Effector memory CD8-positive, alpha-beta T cell (primary cell): ENCODE results near the gene TCFL5.
A peak's percentile ranks its signal among the peaks of the same experiment; 100 is the strongest.

Experiments used
- ATAC-seq: fragments of 150-1000 bp; cut with Tn5 transposase; replicated peaks from 2 replicates; pipeline ENCODE4 v1.10.0; 2021; ENCODE audit warnings: mild to moderate bottlenecking, moderate library complexity
- DNase-seq, 3 experiments: peaks; one replicate each; pipeline ENCODE4 v3.0.0; 2021
- H3K27ac Mint-ChIP-seq, 2 donors: one replicate each; pipeline ENCODE4 v1.8.0; 2022; ENCODE audit warnings: mild to moderate bottlenecking in 2 of 2, mixed read lengths in 2 of 2, moderate library complexity in 2 of 2
- H3K27me3 Mint-ChIP-seq, 2 donors: one replicate each; pipeline ENCODE4 v1.8.0; 2022; ENCODE audit warnings: mixed read lengths in 2 of 2
- H3K36me3 Mint-ChIP-seq: one replicate; pipeline ENCODE4 v1.8.0; 2022; ENCODE audit warnings: mild to moderate bottlenecking, moderate library complexity, mixed read lengths; ENCODE audit not compliant: insufficient read depth
- H3K4me1 Mint-ChIP-seq, 2 donors: one replicate each; pipeline ENCODE4 v1.8.0; 2022; ENCODE audit warnings: low read depth in 2 of 2, mixed read lengths in 2 of 2
- H3K4me3 Mint-ChIP-seq, 2 donors: one replicate each; pipeline ENCODE4 v1.8.0; 2022; ENCODE audit warnings: mild to moderate bottlenecking in 2 of 2, mixed read lengths in 2 of 2, moderate library complexity in 2 of 2
- H3K9me3 Mint-ChIP-seq, 2 donors: one replicate each; pipeline ENCODE4 v1.8.0; 2022; ENCODE audit warnings: mixed read lengths in 2 of 2

Gene TCFL5

DNA sequence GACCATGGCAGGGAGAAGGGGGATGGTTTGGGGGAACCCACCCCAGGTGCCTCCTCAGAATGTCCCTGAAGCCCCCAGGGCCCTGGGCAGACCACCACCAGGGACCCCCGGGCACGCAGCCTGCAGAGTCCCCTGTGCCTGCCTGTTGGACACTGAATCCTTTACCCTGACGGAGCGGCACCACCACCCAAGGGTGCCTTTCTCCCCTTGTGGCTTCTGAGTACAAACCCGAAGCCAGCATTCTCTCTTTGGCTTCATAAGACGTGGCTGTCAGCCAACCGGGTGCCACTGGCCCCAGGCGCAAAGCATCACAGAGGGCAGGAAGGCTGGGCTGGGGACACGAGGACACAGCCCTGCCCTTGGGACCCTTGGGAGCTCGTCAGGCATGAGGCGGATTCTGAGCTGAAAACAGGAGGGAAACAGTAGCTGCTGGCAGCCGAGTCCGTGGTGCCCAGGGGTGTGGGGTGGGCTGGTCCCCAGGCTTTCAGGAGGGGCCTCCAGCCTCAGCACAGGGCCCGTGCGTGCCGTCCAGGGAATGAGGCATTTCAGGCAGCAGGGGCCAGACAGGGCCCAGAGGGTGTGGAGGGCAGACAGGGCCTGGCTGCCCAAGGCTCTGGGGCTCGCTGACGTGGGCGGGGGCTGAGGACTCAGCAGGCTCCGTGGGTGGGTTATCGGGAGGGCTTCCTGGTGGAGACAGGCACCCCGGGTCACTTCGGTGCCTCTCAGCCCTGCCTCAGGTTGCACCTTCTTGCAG is 41.2 kb downstream of the TCFL5 start:
- Mint-ChIP-seq H3K36me3 (peaks cover under 1% of the 10 kb centered on the region), H3K27me3 (peaks cover 8 to 34% of the 10 kb centered on the region in 2 donors), H3K27ac (no peak overlapping the region), H3K9me3 (no peaks in the 10 kb centered on the region), H3K4me3 (no peak overlapping the region), H3K4me1 (peaks cover 4 to 5% of the 10 kb centered on the region in 2 donors)
- ATAC-seq (no peak), DNase-seq (no peak)

DNA sequence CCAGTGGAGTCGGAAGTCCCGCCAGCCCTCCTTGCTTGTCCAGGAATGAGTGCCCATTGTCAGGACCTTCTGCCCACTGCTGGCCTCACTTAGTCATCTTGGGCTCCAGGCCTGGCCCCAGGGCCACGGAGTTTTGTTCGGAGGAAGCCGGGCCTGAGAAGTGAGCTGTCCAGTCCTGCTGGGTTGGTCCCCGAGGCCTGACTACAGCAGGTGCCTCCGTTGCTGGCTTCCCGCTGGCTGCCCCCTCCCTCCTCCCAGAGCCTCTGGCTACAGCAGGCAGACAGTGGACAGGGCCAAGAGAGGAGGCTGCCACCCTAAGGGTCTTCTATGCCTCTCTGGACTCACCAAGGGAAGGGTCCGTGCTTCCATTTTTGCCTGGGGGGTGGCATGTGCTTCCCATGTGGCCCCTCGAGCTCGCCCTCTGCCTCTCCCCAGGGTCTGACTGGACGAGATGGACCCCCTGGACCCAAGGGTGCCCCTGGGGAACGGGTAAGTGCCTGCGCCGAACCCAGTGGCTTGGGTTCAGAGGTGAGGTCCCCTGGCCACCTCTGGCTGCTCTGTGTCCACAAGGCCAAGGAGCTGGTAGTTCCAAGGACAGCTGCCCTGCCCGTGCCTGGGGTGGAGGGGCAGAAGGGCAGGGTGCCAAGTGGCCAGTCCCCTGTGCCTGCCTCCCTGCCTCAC is 42.0 kb downstream of the TCFL5 start:
- Mint-ChIP-seq H3K27ac (no peak overlapping the region), H3K4me3 (no peak overlapping the region), H3K36me3 (peaks cover 8% of the 10 kb centered on the region), H3K27me3 (peaks cover 8 to 41% of the 10 kb centered on the region in 2 donors), H3K4me1 (peaks cover 9 to 12% of the 10 kb centered on the region in 2 donors), H3K9me3 (no peaks in the 10 kb centered on the region)
- ATAC-seq (no peak), DNase-seq (no peak)

DNA sequence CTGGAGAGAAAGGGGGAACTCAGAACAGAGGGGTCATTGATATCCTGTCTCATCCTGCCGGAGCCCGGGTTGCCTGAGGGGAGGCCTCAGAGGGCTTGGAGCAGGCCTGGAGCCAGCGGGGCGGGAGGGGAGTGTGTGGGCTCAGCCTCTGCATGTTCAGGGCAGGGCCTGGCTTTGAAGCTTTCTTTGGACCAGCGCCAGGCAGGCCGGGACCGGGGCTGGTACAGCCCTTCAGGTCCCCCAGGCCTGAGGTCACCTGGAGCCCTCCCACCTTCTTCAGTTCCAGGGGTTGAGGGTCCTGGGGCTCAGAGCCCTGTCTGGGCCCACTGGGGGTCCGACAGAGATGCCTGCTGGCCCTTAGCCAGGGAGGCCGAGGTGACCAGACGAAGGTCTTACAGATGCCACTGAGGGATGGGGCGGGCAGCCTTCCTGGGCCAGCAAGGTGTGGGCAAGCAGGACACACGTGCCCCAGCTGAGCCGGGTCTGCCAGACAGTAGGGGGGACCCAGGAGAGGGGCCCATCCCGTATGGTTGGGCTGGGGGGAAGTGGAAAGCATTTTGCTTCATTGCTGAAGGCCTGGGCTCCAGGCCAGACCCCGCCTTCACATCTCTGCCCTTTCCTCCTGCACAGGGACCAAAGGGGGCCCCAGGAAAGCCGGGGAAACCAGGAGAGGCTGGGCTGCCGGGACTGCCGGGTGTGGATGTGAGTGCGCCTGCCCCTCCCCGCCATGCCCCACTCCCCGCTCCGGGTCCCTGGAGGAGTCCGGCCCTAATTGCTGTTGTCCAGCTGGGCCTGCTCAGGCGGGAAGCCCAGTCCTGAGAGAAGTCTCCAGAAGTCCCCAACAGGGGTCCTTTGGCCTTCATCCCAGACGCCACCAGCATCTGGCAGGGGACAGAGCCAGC is 42.8 kb downstream of the TCFL5 start:
- peaks cover 11 to 13% of the 10 kb centered on the region in 2 donors for H3K4me1 Mint-ChIP-seq
- no peak for DNase-seq
- no peak overlapping the region for H3K4me3 Mint-ChIP-seq

DNA sequence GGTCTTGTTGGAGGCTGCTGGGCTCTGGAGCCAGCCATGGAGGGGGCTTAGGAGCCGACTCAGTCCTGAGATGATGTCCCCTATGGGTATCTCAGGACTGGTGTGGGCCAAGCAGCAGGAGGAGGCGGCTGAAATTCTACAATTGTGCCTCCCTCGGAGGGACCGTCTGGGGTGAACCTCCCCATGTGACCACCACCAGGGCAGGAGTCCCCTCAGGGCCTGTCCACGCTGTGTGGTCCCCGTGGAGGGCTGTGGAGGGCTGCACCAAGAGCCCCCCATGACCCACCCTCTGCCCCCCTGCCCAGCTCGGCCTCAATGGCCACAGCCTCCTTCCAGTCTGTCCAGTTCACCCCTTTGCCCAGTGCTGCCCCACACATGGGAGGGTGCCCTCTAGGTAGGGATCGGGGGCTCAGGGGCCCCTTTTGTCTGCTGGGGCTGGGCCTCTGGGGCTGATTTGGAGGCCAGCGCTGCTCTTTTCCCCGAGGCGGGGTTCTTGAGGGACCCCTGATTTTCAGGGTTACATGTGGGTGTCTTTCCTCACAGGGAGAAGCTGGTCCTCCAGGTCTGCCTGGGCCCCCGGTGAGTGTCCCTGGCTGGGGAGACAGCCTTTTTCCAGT is 43.5 kb downstream of the TCFL5 start:
- Mint-ChIP-seq H3K27me3 (peaks cover 8 to 46% of the 10 kb centered on the region in 2 donors), H3K4me3 (peak overlapping the region in 1 of 2 donors; percentile 14), H3K9me3 (no peaks in the 10 kb centered on the region), H3K4me1 (peaks cover 11 to 13% of the 10 kb centered on the region in 2 donors), H3K27ac (no peak overlapping the region), H3K36me3 (peaks cover 14% of the 10 kb centered on the region)
- ATAC-seq, result no peak
- DNase-seq, result no peak

More for the DNA sequence above, 42.8 kb downstream of the TCFL5 start:
- Mint-ChIP-seq H3K27me3 (peaks cover 8 to 46% of the 10 kb centered on the region in 2 donors), H3K9me3 (no peaks in the 10 kb centered on the region), H3K36me3 (peaks cover 14% of the 10 kb centered on the region), H3K27ac (no peak overlapping the region)
- ATAC-seq, result no peak

DNA sequence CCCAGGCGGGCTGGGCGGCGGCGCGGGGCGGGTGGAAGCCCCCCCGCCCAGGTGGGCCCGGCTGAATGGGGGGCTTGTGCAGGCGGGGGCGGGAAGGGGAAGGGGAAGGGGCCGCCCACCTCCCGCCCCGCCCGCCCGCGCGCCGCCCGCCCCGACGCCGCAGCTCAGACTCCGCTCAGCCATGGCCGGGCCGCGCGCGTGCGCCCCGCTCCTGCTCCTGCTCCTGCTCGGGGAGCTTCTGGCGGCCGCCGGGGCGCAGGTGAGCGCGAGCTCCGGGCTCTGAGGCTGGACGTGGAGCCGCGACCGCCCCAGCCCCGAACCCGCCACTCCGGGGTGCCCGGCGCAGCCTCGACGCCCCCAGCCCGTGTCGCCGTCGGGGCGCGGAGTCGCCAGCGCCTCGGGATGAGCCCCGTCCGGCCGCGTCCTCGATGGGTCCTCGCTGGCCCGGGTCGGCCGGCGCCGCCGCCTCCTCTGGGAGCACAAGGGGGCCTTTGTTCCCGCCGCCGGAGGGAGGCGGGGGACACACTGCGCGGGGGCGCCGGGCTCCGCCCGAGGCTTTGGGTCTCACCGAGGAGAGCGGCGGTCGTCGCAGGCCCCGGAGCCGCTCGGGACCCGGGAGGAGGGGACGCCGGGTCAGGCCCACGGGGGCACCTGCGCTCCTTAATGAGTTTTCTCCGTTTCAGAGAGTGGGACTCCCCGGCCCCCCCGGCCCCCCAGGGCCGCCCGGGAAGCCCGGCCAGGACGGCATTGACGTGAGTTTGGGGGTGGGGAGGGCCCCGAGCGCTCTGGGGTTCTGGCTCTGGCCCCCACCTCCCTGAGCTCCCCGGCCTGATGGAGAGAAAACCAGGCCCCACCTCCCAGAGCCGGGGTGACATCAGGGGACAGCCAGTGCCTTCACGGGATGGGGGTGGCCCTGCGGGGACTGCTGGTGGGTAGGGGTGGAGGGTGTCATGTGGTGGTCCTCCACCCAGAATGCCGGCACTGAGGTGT is 44.4 kb downstream of the TCFL5 start, which contains the start of gene COL9A3:
Gene COL9A3 (plus strand): TSS at position 167 of the 990 bp plus-strand sequence. CDS start 15 bp downstream, at position 182.
- DNase-seq, result no peak
- Mint-ChIP-seq H3K27ac (no peak within 1 kb of the TSS), H3K4me3 (peak within 1 kb of the TSS; percentile 18 to 39), H3K9me3 (no peaks in the 10 kb centered on the region), H3K27me3 (peaks cover 8 to 46% of the 10 kb centered on the region in 2 donors), H3K4me1 (peaks cover 11 to 13% of the 10 kb centered on the region in 2 donors), H3K36me3 (peaks cover 23% of the 10 kb centered on the region)
- peak; percentile 39 for ATAC-seq

DNA sequence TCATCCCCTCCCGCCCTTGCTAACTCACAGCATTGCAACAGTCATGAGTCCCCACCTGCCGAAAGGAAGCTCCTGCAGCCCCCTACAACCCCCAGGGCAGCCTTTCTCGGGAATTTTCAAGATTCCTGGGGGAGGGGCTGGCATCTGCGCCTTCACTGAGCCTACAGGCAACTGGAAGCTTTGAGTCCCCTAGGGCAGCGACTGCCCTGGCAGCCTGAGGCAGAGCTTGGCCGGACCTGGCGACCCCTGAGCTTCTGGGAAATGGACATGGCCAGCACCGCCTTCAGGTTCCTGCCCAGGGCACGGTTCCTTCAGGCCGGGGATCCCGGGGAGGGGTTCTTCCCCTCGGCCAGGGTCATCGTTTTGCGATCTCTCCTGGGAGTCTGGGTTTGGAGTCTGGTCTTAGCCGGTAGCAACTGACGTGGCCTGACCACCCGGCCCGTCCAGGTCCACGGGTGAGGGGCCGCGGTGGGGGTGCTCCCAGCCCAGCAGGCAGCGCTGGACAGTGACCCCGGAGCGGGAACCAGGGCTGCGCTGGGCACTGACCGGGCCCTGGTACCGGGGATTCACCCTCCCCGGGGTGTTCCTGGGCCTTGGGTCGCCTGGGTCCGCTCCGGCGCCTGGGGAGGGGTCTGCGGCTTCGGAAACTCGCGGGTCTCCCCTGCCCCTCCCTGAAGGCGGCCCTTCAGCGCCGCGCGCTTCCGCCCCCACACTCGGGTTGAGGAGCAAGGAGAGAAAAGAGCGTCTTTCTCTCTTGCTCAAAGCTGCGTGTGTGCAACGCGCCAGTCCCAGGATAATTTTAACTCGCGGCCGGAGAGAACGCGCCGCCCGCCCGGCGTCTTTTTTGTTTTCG is 45.4 kb downstream of the TCFL5 start:
- H3K27me3 Mint-ChIP-seq, result peaks cover 8 to 46% of the 10 kb centered on the region in 2 donors
- H3K4me3 Mint-ChIP-seq, result peak overlapping the region; percentile 18 to 39

DNA sequence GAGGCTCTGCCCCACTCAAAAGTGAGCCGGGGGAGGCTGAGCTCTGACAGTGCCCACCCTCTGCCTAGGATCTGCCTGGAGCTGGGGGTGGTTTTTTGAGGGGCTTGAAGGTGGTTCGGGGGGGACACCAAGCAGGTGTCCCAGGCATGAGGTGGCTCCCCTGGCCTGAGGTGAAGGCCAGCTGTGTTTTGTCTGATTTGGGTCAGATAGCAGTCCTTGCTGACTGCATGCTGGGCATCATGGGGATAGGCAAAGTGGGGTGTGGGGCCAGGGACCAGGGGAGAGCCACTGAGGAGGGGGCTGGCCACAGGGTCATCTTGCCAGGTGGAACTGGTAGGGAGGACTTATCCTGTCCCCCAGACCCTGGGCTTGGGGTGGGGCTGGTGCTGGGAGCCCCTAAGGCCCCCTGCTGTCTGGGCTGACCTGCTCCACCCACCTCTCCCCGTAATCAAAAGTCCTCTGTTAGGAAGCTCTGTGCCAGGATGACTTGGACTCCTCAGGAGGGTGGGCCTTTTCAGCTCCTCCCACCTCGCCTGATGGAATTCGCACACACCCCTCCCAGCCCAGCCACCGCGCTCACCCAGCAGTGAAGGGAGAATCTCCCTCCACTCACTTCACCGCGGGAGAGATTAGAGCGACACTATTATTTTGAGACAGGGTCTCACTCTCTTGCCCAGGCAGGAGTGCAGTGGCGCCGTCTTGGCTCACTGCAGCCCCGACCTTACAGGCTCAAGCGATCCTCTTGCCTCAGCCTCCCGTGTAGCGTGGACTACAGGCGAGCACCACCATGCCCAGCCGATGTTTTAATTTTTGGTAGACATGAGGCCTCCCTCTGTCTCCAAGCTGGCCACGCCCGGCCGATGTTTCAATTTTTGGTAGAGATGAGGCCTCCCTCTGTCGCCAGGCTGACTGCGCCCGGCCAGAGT is 46.3 kb downstream of the TCFL5 start:
- ATAC-seq (peak; percentile 13), DNase-seq (no peak)
- Mint-ChIP-seq H3K27me3 (peaks cover 8 to 44% of the 10 kb centered on the region in 2 donors), H3K36me3 (peaks cover 36% of the 10 kb centered on the region), H3K9me3 (no peaks in the 10 kb centered on the region), H3K27ac (no peak overlapping the region), H3K4me1 (peaks cover 14 to 16% of the 10 kb centered on the region in 2 donors), H3K4me3 (peak overlapping the region; percentile 15 to 39)

More for the DNA sequence above, 45.4 kb downstream of the TCFL5 start:
- no peak overlapping the region for H3K27ac Mint-ChIP-seq
- peaks cover 14 to 16% of the 10 kb centered on the region in 2 donors for H3K4me1 Mint-ChIP-seq
- ATAC-seq, result peak; percentile 36
- H3K9me3 Mint-ChIP-seq, result no peaks in the 10 kb centered on the region
- H3K36me3 Mint-ChIP-seq, result peaks cover 29% of the 10 kb centered on the region
- DNase-seq, result no peak

DNA sequence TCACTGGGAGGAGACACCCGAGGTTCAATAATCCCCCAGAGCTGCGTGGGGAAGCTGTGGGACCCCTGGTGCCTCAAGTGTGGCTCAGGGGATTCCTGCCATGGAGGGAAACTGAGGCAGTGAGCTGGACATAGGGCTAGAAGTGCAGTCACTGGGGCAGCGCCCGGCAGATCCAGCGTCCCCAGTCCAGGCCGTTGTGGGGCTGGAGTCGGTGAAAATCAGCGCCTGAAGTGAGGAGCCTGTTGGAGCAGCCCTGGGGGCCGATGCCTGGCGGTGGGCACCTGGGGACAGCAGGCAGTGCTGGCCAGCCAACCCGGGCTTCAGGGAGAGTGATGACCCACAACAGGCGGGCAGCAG is 46.9 kb downstream of the TCFL5 start:
- Mint-ChIP-seq H3K27me3 (peaks cover 8 to 37% of the 10 kb centered on the region in 2 donors), H3K36me3 (peaks cover 42% of the 10 kb centered on the region), H3K9me3 (no peaks in the 10 kb centered on the region), H3K27ac (no peak overlapping the region), H3K4me1 (peaks cover 14 to 16% of the 10 kb centered on the region in 2 donors), H3K4me3 (peak overlapping the region; percentile 15 to 39)
- DNase-seq (no peak), ATAC-seq (no peak)

DNA sequence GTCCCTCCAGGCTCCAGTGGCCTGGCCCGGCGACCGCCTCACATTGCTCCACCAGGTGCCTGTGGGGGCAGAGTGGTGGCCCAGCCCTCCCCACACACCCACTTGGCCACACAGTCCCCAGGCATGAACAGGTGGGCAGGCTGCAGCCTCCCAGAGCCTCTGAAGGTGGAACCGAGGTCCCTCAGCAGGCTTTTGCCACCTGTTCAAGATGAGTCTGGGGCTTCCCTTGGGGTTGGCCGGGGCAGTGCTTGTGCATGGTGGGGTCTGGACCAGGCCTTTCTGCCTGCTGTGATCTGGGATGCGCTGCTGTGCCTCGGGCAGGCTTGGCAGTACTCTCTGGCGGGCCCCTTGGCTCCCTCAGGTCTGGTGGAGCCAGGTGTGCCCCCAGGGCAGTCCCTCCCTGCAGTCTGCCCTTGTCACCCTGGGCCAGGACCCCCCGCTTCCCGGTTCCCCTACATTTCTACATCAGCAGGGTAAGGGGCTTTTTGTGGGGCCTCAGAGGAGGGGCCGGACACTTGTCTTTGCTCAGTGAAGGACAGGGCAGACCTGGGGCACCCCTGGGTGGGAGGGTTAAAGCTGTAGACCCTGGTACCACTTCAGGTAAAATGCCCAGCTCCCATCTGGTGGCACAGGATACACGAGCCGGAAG is 47.4 kb downstream of the TCFL5 start:
- no peak for ATAC-seq
- Mint-ChIP-seq H3K27me3 (peaks cover 8 to 34% of the 10 kb centered on the region in 2 donors), H3K27ac (no peak overlapping the region), H3K4me3 (peak overlapping the region in 1 of 2 donors; percentile 39), H3K4me1 (peaks cover 16% of the 10 kb centered on the region in 2 donors), H3K36me3 (peaks cover 47% of the 10 kb centered on the region), H3K9me3 (no peaks in the 10 kb centered on the region)
- DNase-seq, result no peak

DNA sequence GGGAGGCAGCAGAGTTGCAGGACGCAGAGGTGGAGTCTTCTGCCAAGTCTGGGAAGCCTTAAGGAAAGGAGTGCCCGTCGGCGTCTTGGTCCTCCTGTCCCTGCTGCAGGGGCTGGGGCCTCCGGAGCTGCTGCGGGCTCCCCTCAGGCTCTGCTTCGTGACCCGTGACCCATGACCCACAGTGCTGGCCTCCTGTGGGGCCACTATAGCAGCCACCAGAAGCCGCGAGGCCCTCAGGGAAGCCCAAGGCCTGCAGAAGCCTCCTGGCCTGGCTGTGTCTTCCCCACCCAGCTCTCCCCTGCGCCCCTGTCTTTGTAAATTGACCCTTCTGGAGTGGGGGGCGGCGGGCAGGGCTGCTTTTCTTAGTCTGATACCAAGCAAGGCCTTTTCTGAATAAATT is 48.0 kb downstream of the TCFL5 start:
- peaks cover 16% of the 10 kb centered on the region in 2 donors for H3K4me1 Mint-ChIP-seq
- DNase-seq, result no peak
- no peak overlapping the region for H3K27ac Mint-ChIP-seq

More for the DNA sequence above, 48.0 kb downstream of the TCFL5 start:
- no peaks in the 10 kb centered on the region for H3K9me3 Mint-ChIP-seq
- H3K27me3 Mint-ChIP-seq, result peaks cover 8 to 32% of the 10 kb centered on the region in 2 donors
- ATAC-seq, result no peak
- peaks cover 53% of the 10 kb centered on the region for H3K36me3 Mint-ChIP-seq
- H3K4me3 Mint-ChIP-seq, result no peak overlapping the region
